Ishikawa (cell line): Measurements from ENCODE around the gene THRB.

Experiments used
- EP300 ChIP-seq: IDR thresholded peaks from 2 replicates; pipeline ENCODE4 v1.6.1; 2012; ENCODE audit warnings: borderline replicate concordance
- RAD21 ChIP-seq: IDR thresholded peaks from 2 replicates; pipeline ENCODE4 v1.6.1; 2012; ENCODE audit warnings: low read depth
- TF ChIP-seq, protein P1 (sequence below): IDR thresholded peaks from 2 replicates; pipeline ENCODE4 v1.6.1; 2012; ENCODE audit warnings: low read depth, mild to moderate bottlenecking
- TF ChIP-seq, protein P2 (sequence below): IDR thresholded peaks from 2 replicates; pipeline ENCODE4 v1.6.1; 2012
- TF ChIP-seq, protein P3 (sequence below): IDR thresholded peaks from 2 replicates; pipeline ENCODE4 v1.6.1; 2012

GRCh38 chr3:24199300-24199699 is 295.4 kb downstream of the THRB start:
- TF ChIP-seq, protein P1, sequence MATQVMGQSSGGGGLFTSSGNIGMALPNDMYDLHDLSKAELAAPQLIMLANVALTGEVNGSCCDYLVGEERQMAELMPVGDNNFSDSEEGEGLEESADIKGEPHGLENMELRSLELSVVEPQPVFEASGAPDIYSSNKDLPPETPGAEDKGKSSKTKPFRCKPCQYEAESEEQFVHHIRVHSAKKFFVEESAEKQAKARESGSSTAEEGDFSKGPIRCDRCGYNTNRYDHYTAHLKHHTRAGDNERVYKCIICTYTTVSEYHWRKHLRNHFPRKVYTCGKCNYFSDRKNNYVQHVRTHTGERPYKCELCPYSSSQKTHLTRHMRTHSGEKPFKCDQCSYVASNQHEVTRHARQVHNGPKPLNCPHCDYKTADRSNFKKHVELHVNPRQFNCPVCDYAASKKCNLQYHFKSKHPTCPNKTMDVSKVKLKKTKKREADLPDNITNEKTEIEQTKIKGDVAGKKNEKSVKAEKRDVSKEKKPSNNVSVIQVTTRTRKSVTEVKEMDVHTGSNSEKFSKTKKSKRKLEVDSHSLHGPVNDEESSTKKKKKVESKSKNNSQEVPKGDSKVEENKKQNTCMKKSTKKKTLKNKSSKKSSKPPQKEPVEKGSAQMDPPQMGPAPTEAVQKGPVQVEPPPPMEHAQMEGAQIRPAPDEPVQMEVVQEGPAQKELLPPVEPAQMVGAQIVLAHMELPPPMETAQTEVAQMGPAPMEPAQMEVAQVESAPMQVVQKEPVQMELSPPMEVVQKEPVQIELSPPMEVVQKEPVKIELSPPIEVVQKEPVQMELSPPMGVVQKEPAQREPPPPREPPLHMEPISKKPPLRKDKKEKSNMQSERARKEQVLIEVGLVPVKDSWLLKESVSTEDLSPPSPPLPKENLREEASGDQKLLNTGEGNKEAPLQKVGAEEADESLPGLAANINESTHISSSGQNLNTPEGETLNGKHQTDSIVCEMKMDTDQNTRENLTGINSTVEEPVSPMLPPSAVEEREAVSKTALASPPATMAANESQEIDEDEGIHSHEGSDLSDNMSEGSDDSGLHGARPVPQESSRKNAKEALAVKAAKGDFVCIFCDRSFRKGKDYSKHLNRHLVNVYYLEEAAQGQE: no peak
- TF ChIP-seq EP300 (no peak), RAD21 (no peak)
- TF ChIP-seq, protein P2, sequence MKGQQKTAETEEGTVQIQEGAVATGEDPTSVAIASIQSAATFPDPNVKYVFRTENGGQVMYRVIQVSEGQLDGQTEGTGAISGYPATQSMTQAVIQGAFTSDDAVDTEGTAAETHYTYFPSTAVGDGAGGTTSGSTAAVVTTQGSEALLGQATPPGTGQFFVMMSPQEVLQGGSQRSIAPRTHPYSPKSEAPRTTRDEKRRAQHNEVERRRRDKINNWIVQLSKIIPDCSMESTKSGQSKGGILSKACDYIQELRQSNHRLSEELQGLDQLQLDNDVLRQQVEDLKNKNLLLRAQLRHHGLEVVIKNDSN: no peak
- TF ChIP-seq, protein P3, sequence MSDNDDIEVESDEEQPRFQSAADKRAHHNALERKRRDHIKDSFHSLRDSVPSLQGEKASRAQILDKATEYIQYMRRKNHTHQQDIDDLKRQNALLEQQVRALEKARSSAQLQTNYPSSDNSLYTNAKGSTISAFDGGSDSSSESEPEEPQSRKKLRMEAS: no peak
